ENCODE measurements around the gene SNRPA. TPM values are rescaled to one million over a fixed set of nuclear protein-coding genes. Genes with fewer than 3 reads are reported as not detected.

Gene SNRPA
- total RNA-seq, 1 donor from 2014 or later = 126 TPM

GRCh38 chr19:40704491-40705361, 46.3 kb upstream of the SNRPA start:
- Mint-ChIP-seq H3K27me3 (no peaks in the 10 kb centered on the region), H3K4me1 (ENCODE audit: low read depth) (peaks cover 3% of the 10 kb centered on the region), H3K27ac (no peak overlapping the region), H3K9me3 (ENCODE audit: low read depth) (no peaks in the 10 kb centered on the region), H3K36me3 (ENCODE audit: insufficient read depth) (peaks cover 20% of the 10 kb centered on the region), H3K4me3 (ENCODE audit: low read depth) (no peak overlapping the region)
- DNase-seq (ENCODE audit: low spot score, unreplicated experiment) = no peak
- TF ChIP-seq, protein P1, sequence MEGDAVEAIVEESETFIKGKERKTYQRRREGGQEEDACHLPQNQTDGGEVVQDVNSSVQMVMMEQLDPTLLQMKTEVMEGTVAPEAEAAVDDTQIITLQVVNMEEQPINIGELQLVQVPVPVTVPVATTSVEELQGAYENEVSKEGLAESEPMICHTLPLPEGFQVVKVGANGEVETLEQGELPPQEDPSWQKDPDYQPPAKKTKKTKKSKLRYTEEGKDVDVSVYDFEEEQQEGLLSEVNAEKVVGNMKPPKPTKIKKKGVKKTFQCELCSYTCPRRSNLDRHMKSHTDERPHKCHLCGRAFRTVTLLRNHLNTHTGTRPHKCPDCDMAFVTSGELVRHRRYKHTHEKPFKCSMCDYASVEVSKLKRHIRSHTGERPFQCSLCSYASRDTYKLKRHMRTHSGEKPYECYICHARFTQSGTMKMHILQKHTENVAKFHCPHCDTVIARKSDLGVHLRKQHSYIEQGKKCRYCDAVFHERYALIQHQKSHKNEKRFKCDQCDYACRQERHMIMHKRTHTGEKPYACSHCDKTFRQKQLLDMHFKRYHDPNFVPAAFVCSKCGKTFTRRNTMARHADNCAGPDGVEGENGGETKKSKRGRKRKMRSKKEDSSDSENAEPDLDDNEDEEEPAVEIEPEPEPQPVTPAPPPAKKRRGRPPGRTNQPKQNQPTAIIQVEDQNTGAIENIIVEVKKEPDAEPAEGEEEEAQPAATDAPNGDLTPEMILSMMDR (IDR thresholded peaks at IDR 0.05; ENCODE audit: unreplicated experiment) = no peak

- H3K9me3 Mint-ChIP-seq (ENCODE audit: low read depth) = no peaks in the 10 kb centered on the region
- DNase-seq (ENCODE audit: low spot score, unreplicated experiment) = no peak
- no peaks in the 10 kb centered on the region for H3K27me3 Mint-ChIP-seq
- no peak overlapping the region for H3K27ac Mint-ChIP-seq
- no peak overlapping the region for H3K4me3 Mint-ChIP-seq (ENCODE audit: low read depth)
- TF ChIP-seq, protein P1 (IDR thresholded peaks at IDR 0.05; ENCODE audit: unreplicated experiment) = no peak
- peaks cover 3% of the 10 kb centered on the region for H3K4me1 Mint-ChIP-seq (ENCODE audit: low read depth)
- H3K36me3 Mint-ChIP-seq (ENCODE audit: insufficient read depth) = peaks cover 20% of the 10 kb centered on the region
Measured at GRCh38 chr19:40705362-40705651, 45.7 kb upstream of the SNRPA start.

DNA sequence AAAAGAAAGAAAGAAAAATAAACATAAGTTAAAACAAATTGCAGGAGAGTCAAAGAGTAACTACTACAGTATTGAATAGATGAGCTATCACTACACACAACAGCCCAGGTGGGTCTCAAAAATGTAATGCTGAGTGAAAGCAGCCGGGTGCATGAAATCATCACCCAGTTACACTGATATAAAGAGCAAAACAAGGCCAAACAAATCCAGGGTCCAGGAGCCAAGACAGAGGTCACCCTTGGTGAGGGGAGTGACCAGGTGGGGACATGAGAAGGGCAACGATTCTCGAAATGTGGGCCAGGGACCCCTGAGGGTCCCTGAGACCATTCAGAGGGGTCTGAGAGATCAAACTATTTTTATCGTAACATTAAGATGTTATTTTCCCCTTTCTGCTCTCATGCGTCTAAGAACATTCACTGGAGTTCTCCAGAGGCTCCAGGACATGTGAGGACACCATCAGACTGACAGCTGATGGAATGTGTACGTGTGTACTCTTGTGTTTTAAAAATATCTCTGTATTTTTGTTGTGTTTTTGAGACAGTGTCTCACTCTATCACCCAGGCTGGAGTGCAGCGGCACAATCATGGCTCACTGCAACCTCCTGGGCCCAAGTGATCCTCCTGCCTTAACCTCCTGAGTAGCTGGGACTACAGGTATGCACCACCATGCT, 44.9 kb upstream of the SNRPA start:
- no peak for DNase-seq (ENCODE audit: low spot score, unreplicated experiment)
- Mint-ChIP-seq H3K36me3 (ENCODE audit: insufficient read depth) (peaks cover 23% of the 10 kb centered on the region), H3K27me3 (no peaks in the 10 kb centered on the region), H3K4me1 (ENCODE audit: low read depth) (peaks cover 3% of the 10 kb centered on the region), H3K4me3 (ENCODE audit: low read depth) (no peak overlapping the region), H3K27ac (no peak overlapping the region), H3K9me3 (ENCODE audit: low read depth) (no peaks in the 10 kb centered on the region)
- TF ChIP-seq, protein P1 (IDR thresholded peaks at IDR 0.05; ENCODE audit: unreplicated experiment) = no peak

GRCh38 chr19:40707615-40708014, 43.4 kb upstream of the SNRPA start:
- Mint-ChIP-seq H3K4me1 (ENCODE audit: low read depth) (peaks cover 3% of the 10 kb centered on the region), H3K4me3 (ENCODE audit: low read depth) (no peak overlapping the region), H3K9me3 (ENCODE audit: low read depth) (no peaks in the 10 kb centered on the region), H3K27ac (peak overlapping the region; percentile 71), H3K36me3 (ENCODE audit: insufficient read depth) (peaks cover 23% of the 10 kb centered on the region), H3K27me3 (no peaks in the 10 kb centered on the region)
- TF ChIP-seq, protein P1 (IDR thresholded peaks at IDR 0.05; ENCODE audit: unreplicated experiment) = no peak
- no peak for DNase-seq (ENCODE audit: low spot score, unreplicated experiment)

- H3K27me3 Mint-ChIP-seq = no peaks in the 10 kb centered on the region
- TF ChIP-seq, protein P1 (IDR thresholded peaks at IDR 0.05; ENCODE audit: unreplicated experiment) = no peak
- DNase-seq (ENCODE audit: low spot score, unreplicated experiment) = no peak
- H3K4me3 Mint-ChIP-seq (ENCODE audit: low read depth) = no peak overlapping the region
- H3K36me3 Mint-ChIP-seq (ENCODE audit: insufficient read depth) = peaks cover 19% of the 10 kb centered on the region
- peaks cover 6% of the 10 kb centered on the region for H3K4me1 Mint-ChIP-seq (ENCODE audit: low read depth)
- no peak overlapping the region for H3K27ac Mint-ChIP-seq
- no peaks in the 10 kb centered on the region for H3K9me3 Mint-ChIP-seq (ENCODE audit: low read depth)
Measured at GRCh38 chr19:40709817-40710216, 41.2 kb upstream of the SNRPA start.

Data from progenitor cell of endocrine pancreas (in vitro differentiated cells).